ENCODE results near the gene VSX2. TPM values are rescaled to one million over a fixed set of nuclear protein-coding genes. Genes with fewer than 3 reads are reported as not detected.
A peak's percentile ranks its signal among the peaks of the same experiment; 100 is the strongest.

Gene VSX2
- total RNA-seq = not detected

GRCh38 chr14:74238974-74239847 is at the start of gene VSX2:
VSX2 (plus strand) TSS chr14:74239449; CDS start chr14:74239562, 113 bp downstream.
- no peak for ATAC-seq

- no peak for ATAC-seq
Measured at GRCh38 chr14:74190927-74191575, 48.2 kb upstream of the VSX2 start.

GRCh38 chr14:74194506-74195274 is 44.6 kb upstream of the VSX2 start:
- ATAC-seq = no peak

- no peak for ATAC-seq
Measured at GRCh38 chr14:74195623-74196022, 43.6 kb upstream of the VSX2 start.

DNA sequence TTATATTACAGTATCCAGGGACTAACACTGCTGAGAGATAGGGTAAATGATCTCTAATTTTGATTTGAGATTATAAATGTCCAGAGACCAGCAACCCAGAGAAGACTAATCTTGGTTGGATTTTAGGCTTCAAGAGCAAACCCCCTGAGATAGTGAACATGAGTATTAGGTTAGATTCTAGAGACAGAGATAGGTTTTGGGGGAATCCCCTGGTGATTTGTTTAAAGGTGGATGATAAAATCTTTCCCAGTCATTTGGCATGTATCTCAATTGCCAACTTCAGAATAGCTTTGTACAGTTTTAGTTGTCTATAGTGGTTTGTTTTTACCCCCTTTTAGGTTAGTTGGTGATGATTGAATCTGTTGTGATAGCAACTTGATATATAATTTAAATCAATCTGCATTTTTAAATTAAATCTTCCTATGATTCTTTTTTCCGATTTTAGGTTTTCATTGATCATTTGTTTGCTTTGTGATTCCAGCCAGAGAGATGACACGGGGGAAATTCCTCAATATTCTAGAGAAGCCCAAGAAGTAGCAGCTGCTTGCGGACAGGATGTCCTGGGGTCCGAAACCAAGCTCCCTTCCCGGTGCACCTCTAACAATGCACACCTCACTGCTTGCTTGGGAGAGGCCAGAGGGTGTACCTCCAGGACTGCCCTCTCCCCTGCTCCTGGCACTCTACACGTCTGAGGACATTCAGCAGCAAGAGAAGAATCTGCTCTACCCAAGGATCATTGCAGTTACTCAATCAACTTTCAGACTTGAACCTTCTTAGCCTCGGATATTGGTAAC is 40.6 kb upstream of the VSX2 start:
- no peak for ATAC-seq

GRCh38 chr14:74202113-74202512 is 37.1 kb upstream of the VSX2 start:
- no peak for ATAC-seq

GRCh38 chr14:74203639-74204038 is 35.6 kb upstream of the VSX2 start:
- ATAC-seq = no peak

DNA sequence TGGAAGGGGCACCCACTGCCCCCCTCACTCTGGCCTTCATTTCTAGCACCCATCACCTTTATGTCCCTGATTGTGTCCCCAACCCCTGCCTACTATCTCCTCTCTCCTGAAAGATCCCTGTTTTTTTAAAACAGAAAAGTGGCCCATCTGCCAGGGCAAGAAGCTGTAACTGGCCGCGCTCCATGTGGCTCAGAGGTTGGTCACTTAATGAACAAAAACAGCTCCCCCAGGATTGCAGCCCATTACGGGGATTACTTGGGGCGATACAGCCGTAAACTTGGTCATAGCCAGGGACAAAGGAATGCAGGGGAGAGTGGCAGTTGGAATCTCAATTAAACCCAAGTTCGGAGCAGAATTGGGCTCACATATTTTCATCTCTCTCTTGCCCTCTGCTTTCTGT is 34.8 kb upstream of the VSX2 start:
- ATAC-seq = no peak

- ATAC-seq = no peak
Measured at GRCh38 chr14:74205882-74206281, 33.4 kb upstream of the VSX2 start.

DNA sequence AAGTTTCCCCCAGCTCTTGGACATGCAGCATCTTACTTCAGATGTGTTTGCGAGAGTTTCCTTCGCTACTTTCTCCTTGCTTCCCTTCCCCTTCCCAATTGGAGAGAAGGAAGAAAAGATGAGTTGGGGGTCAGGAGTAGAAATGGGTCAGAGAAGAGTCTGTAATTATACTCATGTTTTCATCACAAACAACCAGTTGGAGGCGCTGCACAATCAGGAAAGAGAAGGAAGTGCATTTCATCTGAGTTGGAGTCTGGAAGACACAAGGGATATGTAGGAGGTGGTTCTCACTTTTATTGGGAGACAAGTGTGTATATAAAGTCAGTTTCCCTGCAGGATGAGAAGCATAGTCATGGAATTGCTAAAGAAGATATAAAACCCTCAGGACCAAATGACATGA is 31.3 kb upstream of the VSX2 start:
- ATAC-seq = no peak

- no peak for ATAC-seq
Measured at GRCh38 chr14:74208642-74209041, 30.6 kb upstream of the VSX2 start.

DNA sequence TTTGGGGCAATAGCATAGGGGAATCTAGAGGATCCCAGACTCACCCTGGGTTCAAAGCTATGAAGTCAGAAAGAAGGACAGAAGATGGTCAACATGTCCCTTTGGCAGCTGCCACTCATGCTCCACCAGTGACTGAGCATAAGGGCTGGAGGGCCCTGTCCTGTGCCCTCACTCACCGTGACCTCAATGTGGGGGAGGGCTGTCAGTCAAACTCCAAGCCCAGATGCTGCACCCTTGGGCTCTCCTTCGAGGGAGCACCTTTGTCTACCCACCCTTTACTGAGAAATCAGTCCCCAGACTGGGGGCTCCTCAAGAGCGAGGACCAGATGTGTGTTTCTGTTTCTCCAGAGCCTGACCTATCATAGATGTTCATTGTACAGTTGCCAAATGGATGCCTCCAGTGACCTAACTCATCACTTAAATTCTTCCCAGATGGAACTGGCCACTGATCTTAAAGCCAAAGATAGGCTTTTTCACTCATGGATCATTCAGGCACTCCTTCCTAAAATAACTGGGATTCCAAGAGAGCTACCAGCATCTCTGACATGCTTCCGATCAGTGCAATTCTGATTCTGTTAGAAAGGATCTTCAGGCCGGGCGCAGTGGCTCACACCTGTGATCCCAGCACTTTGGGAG is 27.2 kb upstream of the VSX2 start:
- ATAC-seq = no peak

- ATAC-seq = no peak
Measured at GRCh38 chr14:74213907-74214803, 25.1 kb upstream of the VSX2 start.

GRCh38 chr14:74216671-74217070 is 22.6 kb upstream of the VSX2 start:
- ATAC-seq = no peak

- peak; percentile 72 for ATAC-seq
Measured at GRCh38 chr14:74217672-74218448, 21.4 kb upstream of the VSX2 start.

DNA sequence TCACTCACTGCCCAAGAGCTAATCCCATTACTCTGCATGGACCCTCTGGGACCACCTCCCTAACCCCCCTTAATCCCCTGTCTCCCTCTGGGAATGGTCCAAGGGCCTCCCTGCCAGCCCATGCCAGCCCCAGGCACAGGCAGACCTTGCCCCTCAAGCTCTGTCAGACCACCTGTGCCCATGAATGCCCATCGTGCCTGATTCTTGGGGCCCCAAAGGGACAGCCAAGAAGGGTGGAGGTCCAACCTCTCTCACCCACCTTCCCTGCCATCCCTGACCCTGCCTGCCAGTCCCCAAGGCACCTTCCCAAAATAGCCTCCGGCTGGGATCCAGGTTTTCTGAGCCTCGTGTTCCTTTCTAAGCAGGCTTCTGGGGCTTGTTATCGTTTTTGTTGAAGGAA is 20.8 kb upstream of the VSX2 start:
- no peak for ATAC-seq

DNA sequence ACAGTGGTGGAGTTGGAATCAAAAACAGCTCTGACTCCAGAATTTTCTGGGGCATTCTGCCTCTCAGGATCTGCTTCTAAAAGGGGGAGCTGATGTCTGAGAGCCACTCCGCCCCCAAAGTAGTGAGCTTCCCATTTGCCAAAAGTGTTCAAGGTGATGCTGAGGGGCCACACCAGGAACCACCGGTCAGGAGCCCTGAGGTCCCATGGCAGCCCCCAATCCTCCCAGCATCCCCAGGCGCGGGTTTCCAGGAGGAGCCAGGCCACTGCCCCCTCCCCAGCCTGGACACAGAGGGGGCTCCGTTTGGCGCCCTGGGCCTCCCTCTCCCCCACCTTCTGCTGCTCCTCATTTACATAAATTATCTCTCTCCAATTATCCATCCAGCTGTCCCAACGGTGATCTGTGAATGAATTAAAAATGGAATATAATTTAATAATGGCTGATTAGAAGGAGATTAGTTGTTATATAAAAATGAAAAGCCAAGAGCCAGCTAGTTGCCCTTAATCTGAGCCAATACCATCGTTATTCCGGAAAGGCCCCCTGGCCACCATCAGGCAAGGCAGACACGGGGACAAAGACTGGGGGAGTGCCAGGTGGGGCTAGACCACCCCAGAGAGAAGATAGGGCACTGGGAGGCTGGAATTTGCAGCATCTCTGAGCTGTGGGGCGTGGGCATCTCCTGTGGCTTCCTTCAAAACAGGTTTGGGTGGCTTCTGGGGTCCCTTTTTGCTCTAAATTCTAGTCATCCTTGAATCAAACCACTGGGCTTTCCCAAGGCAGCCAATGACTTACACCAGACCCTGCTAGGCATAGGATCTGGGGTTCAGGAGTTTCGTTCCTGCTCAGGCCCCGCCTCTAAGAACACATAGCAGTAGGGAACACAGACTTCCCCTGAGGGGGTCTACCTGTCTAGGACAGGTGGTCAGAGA is 19.7 kb upstream of the VSX2 start:
- ATAC-seq = no peak

GRCh38 chr14:74220991-74221390 is 18.3 kb upstream of the VSX2 start:
- no peak for ATAC-seq

- no peak for ATAC-seq
Measured at GRCh38 chr14:74221741-74222140, 17.5 kb upstream of the VSX2 start.

All from esophagus mucosa (tissue), 1 donor.